ENCODE results near the gene PTPRA. TPM values are rescaled to one million over a fixed set of nuclear protein-coding genes. Genes with fewer than 3 reads are reported as not detected.
"Not testable (repeated sequence)": the region's sequence is repeated elsewhere in the genome, so short reads cannot be mapped to it uniquely, and the experiment has no call there.

PTPRA gene
- total RNA-seq, 1 donor from 2014 or later = 50.1 TPM

GRCh38 chr20:2894221-2894620 lies 20.9 kb downstream of the PTPRA start:
- Mint-ChIP-seq H3K27me3 (ENCODE audit: low read depth, unreplicated experiment) (no peaks in the 10 kb centered on the region), H3K27ac (ENCODE audit: unreplicated experiment) (no peak overlapping the region), H3K4me3 (ENCODE audit: unreplicated experiment) (no peak overlapping the region), H3K9me3 (ENCODE audit: unreplicated experiment) (no peaks in the 10 kb centered on the region), H3K36me3 (ENCODE audit: low read depth, unreplicated experiment) (peaks cover 1% of the 10 kb centered on the region), H3K4me1 (ENCODE audit: low read depth, unreplicated experiment) (peaks cover 11% of the 10 kb centered on the region)
- H3K4me2 ChIP-seq (ENCODE audit: low read length) = no peak overlapping the region
- peaks cover 7% of the 10 kb centered on the region for H3K4me1 ChIP-seq (ENCODE audit: insufficient read depth, low read length)
- FAIRE-seq (no peak), DNase-seq (ENCODE audit: low read depth) (no peak)
- no peaks in the 10 kb centered on the region for H3K9me3 ChIP-seq (ENCODE audit: insufficient read depth, low read depth, low read length)
- H3K27ac ChIP-seq (ENCODE audit: low read depth, low read length) = no peak overlapping the region
- TF ChIP-seq CTCF (IDR thresholded peaks at IDR 0.05; ENCODE audit: insufficient read depth, low read depth, low read length) (no peak), EZH2 (IDR thresholded peaks at IDR 0.05; ENCODE audit: insufficient read depth, low read length) (no peak)
- no peak overlapping the region for H3K4me3 ChIP-seq (ENCODE audit: insufficient read depth, low read depth, low read length)
- H3K9ac ChIP-seq (ENCODE audit: low read length) = no peak overlapping the region
- peaks cover 84% of the 10 kb centered on the region for H3K79me2 ChIP-seq (ENCODE audit: insufficient read depth, low read length)
- no peak overlapping the region for H2AFZ ChIP-seq (ENCODE audit: low read depth, low read length)
- H3K27me3 ChIP-seq (ENCODE audit: insufficient read depth, low read length) = no peaks in the 10 kb centered on the region
- H3K36me3 ChIP-seq (ENCODE audit: insufficient read depth, low read length) = no peaks in the 10 kb centered on the region
- peaks cover 43% of the 10 kb centered on the region for H4K20me1 ChIP-seq (ENCODE audit: insufficient read depth, low read length)

GRCh38 chr20:2895154-2895553 lies 21.9 kb downstream of the PTPRA start:
- not testable (repeated sequence) for H3K4me3 Mint-ChIP-seq (ENCODE audit: unreplicated experiment); H3K27me3 ChIP-seq (ENCODE audit: insufficient read depth, low read length); H3K36me3 ChIP-seq (ENCODE audit: insufficient read depth, low read length); FAIRE-seq; H3K27ac ChIP-seq (ENCODE audit: low read depth, low read length); H3K4me2 ChIP-seq (ENCODE audit: low read length); H3K4me1 ChIP-seq (ENCODE audit: insufficient read depth, low read length); H2AFZ ChIP-seq (ENCODE audit: low read depth, low read length); H3K9ac ChIP-seq (ENCODE audit: low read length); H3K4me3 ChIP-seq (ENCODE audit: insufficient read depth, low read depth, low read length); H3K27ac Mint-ChIP-seq (ENCODE audit: unreplicated experiment); H3K36me3 Mint-ChIP-seq (ENCODE audit: low read depth, unreplicated experiment); DNase-seq (ENCODE audit: low read depth); H3K9me3 Mint-ChIP-seq (ENCODE audit: unreplicated experiment); H3K9me3 ChIP-seq (ENCODE audit: insufficient read depth, low read depth, low read length); H3K27me3 Mint-ChIP-seq (ENCODE audit: low read depth, unreplicated experiment)
- H4K20me1 ChIP-seq (ENCODE audit: insufficient read depth, low read length) = peaks cover 43% of the 10 kb centered on the region
- peaks cover 11% of the 10 kb centered on the region for H3K4me1 Mint-ChIP-seq (ENCODE audit: low read depth, unreplicated experiment)
- peaks cover 80% of the 10 kb centered on the region for H3K79me2 ChIP-seq (ENCODE audit: insufficient read depth, low read length)

- FAIRE-seq = no peak
- no peaks in the 10 kb centered on the region for H3K9me3 Mint-ChIP-seq (ENCODE audit: unreplicated experiment)
- H3K27ac Mint-ChIP-seq (ENCODE audit: unreplicated experiment) = no peak overlapping the region
- peaks cover 36% of the 10 kb centered on the region for H4K20me1 ChIP-seq (ENCODE audit: insufficient read depth, low read length)
- peaks cover 53% of the 10 kb centered on the region for H3K79me2 ChIP-seq (ENCODE audit: insufficient read depth, low read length)
- H3K36me3 ChIP-seq (ENCODE audit: insufficient read depth, low read length) = peaks cover 2% of the 10 kb centered on the region
- H3K9me3 ChIP-seq (ENCODE audit: insufficient read depth, low read depth, low read length) = no peaks in the 10 kb centered on the region
- no peaks in the 10 kb centered on the region for H3K27me3 Mint-ChIP-seq (ENCODE audit: low read depth, unreplicated experiment)
- H3K36me3 Mint-ChIP-seq (ENCODE audit: low read depth, unreplicated experiment) = peaks cover 5% of the 10 kb centered on the region
- no peak for TF ChIP-seq EZH2 (IDR thresholded peaks at IDR 0.05; ENCODE audit: insufficient read depth, low read length)
- TF ChIP-seq CTCF (IDR thresholded peaks at IDR 0.05; ENCODE audit: insufficient read depth, low read depth, low read length) = no peak
- H3K9ac ChIP-seq (ENCODE audit: low read length) = no peak overlapping the region
- H3K4me1 ChIP-seq (ENCODE audit: insufficient read depth, low read length) = no peaks in the 10 kb centered on the region
- H3K4me1 Mint-ChIP-seq (ENCODE audit: low read depth, unreplicated experiment) = peaks cover 1% of the 10 kb centered on the region
- H3K27ac ChIP-seq (ENCODE audit: low read depth, low read length) = no peak overlapping the region
- no peak overlapping the region for H3K4me3 Mint-ChIP-seq (ENCODE audit: unreplicated experiment)
- H3K4me2 ChIP-seq (ENCODE audit: low read length) = no peak overlapping the region
- no peak overlapping the region for H2AFZ ChIP-seq (ENCODE audit: low read depth, low read length)
- H3K4me3 ChIP-seq (ENCODE audit: insufficient read depth, low read depth, low read length) = no peak overlapping the region
- DNase-seq (ENCODE audit: low read depth) = no peak
- no peaks in the 10 kb centered on the region for H3K27me3 ChIP-seq (ENCODE audit: insufficient read depth, low read length)
These were observed 26.0 kb downstream of the PTPRA start for GRCh38 chr20:2899243-2899642.

Measured in astrocyte (in vitro differentiated cells and primary cell).